Stimulated activated CD4-positive, alpha-beta T cell treated with anti-CD3 and anti-CD28 coated beads, Interleukin-1b, Interleukin-23, amount 100 ng/mL, for 24 hours (primary cell): Measurements from ENCODE around the gene ITPR3.

Experiments used
- DNase-seq, 4 experiments: peaks; one replicate each; pipeline ENCODE4 v3.0.0-alpha.2; 2020; ENCODE audit warnings: low read depth in 4 of 4, low spot score in 1 of 4

The ITPR3 gene

GRCh38 chr6:33711140-33712129 lies 90.3 kb downstream of the ITPR3 start, which contains the start of gene UQCC2:
UQCC2 (minus strand) TSS chr6:33711700; CDS start chr6:33711686, 14 bp downstream.
- peak; percentile 88 to 96 (median 93) for DNase-seq

- DNase-seq: no peak
Observed at GRCh38 chr6:33712914-33713313, 91.8 kb downstream of the ITPR3 start.

DNA sequence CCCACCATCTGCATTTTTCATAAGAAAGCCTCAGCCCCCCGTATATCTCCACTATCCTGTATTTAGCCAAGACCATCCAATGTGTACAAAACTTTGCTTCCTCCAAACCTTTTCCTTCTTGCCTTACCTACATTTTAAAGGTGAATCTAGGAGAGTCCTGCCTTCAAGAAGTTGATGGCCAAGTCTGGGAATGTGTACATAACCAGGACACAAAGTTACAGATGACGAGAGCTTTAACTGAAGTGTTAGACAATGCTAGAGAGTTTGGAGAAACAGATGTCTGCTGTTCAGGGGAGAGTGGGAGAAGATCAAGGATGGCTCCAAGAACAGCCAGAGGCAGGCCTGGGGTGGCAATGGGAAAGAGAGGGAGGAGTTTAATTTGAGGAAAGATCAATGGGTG lies 92.7 kb downstream of the ITPR3 start:
- no peak for DNase-seq

GRCh38 chr6:33714385-33715040 lies 93.4 kb downstream of the ITPR3 start:
- DNase-seq: no peak

DNA sequence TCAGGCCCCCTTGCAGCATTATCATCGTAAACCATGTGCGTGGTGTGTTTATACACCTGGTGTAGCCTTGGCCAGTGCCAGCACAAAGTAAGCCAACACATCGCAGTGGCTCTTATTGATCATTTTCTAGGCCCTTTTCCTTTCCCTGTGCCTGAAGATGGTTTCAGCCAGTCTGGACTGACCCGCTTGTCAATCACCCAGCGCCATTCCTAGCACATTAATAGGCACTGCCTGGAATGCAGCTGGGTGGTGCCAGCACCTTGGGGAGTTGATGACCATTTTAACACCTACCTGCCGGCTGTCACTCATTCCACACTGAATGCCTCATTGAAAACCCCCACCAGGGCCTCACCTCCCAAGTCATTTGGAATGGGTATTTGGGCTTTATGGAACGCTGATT lies 95.3 kb downstream of the ITPR3 start:
- DNase-seq: no peak

DNA sequence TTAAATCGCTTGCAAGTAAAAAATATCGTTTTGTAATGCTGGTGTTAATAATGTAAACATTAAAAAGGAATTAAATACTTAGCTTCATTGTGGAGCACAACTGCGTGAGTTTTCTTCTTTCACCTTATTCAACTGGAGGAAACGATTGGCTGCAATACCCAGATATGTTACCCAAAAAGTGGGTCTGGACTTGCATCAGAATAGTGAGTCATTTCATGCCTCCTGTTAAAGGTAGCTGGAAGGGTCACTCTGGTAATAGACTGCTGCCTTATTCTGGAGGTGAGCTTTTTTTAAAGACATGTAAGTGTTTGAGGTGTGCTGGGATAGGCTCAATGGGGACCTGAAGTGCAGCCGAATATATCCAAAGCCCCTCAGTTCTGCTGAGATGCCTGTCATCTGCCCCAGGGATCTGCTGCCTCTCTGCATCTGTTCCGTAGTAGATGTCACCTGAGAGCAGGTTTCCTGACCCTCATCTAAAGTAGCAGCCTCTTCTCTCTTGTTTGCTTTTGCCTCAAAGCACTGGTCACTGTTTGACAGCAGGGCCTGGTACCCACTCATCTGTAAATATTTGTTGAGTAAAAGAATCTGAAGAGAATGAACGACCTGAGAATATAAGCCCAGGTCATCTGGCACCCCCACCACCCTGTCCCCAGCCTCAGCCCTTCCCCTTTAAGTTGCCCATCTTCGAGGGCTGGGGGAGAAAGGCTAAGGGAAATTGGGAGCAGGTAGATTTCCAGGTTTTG lies 95.9 kb downstream of the ITPR3 start:
- no peak for DNase-seq

- DNase-seq: no peak
Observed at GRCh38 chr6:33717934-33718455, 96.9 kb downstream of the ITPR3 start.

- no peak for DNase-seq
Observed at GRCh38 chr6:33718713-33719112, 97.6 kb downstream of the ITPR3 start.

DNA sequence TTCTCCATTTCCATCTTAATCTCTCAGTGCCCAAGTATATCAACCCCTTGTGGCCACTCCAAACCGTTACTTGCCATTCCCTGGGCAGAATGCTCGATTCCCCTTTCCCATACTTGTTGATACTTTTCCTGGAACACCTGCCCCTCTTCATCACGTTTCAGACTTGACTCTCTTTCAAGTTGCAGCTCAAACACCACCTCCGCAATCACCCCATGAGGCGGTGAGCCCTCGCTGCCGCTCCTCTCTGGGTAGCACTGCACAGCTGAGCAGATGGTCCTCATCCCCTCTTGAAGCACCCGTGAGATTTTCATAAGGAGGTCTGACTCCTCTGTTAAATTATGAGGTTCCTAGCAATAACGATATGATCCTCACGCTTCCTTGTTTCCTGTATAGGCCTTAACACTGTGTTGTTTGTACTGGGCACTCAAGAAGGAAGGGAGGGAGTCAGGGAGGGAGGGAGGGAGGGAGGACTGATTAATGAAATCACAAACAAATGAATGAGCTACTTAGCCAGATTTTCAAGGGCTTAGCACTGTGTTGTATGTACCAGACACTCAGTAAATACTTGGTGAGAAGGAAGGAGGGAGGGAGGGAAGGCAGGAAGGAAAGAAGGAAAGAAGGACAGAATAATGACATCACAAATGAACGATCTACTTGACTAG lies 98.3 kb downstream of the ITPR3 start:
- DNase-seq: no peak

DNA sequence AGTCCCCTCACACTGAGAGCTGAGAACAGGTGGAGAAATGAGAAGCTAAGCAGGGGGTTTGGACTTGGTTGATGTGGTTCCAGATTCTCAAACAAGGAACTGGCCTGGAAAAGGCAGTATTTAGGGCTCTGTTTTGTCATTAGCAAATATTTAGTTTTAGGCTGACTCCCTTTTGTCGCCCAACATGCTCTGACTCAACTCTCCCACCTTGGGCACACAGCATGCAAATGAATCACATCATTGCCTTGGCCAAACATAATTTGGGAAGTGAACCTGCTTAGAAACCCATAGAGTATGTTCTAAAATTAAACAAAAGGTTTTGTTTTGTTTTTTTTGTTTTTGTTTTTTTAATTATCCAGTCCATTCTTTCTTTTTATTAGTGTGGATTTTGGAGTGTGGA lies 99.9 kb downstream of the ITPR3 start:
- DNase-seq: no peak

DNA sequence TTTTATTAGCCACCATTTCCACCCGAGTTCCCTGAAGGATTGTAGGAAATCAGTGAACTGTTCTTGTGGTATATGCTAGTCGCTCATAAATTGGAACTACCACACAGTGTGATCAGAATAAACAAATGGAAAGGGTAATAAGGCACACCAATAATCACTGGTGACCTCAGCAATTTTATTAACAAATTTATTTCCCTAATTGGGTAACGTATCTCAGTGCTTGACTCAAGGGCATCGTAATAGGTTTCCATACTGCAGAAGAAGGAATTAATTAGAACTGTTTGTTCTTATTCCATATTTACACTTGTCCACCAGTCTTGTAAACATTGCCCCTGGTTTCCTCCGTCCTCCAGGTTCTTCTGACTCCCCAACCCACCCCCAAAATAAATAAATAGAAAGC lies 100.4 kb downstream of the ITPR3 start:
- no peak for DNase-seq

DNA sequence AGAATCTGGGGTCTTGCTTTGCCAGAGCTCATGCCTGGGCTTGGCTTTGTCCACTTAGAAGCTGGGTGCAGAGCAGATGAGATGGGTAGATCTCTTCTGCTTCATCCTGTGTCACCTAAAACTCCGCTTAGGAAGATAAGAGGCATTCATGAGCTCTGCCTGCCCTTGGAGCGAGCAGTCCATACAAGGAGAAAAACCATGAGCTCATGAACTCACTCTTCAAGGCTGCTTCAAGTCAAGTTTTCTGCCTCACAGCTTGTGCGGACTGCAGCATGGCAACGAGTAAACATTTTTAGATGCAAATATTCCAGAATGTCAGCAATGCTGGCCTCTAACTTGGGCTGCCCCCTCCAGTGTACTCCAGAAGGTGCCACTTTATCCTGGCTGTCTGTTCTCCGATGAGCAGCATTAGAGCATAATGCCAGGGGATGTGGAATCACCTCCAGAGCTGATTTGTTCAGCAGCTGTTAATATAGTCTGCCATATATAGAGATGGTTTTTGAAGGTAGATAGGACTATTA lies 101.0 kb downstream of the ITPR3 start:
- no peak for DNase-seq

DNA sequence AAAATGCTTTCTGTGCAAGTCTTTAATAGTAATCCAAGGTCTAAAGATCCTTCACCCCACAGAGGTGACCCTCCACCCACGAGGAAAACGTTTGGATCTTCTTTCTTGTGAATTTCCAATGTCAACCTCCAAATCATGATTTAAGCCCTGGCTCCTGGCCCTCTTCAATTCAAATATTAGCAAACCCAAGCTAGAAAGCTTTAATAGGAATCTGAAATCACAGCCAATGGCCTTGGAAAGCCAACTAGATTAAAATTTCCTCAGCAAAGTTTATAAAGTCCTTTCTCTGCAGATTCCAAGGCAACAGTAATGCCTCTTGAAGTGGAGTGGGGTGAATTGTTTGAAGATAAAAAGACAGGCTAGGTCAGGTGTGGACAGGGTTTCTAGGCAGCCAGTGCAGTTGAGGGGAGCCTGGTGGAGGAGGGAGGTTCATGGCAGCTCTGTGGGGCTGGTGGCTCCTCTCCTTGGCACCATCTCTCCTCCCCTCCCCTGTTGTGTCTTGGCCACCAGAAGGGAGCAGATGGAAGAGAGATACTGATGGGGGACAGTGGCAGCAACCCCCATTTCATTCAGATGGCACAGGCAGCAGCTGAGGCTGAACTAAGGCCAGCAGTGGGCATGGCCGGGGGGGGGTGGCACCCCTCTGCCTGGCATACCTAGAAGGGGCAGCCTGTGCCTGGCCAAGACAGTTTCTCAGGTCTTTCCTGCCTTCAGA lies 102.4 kb downstream of the ITPR3 start:
- DNase-seq: no peak

DNA sequence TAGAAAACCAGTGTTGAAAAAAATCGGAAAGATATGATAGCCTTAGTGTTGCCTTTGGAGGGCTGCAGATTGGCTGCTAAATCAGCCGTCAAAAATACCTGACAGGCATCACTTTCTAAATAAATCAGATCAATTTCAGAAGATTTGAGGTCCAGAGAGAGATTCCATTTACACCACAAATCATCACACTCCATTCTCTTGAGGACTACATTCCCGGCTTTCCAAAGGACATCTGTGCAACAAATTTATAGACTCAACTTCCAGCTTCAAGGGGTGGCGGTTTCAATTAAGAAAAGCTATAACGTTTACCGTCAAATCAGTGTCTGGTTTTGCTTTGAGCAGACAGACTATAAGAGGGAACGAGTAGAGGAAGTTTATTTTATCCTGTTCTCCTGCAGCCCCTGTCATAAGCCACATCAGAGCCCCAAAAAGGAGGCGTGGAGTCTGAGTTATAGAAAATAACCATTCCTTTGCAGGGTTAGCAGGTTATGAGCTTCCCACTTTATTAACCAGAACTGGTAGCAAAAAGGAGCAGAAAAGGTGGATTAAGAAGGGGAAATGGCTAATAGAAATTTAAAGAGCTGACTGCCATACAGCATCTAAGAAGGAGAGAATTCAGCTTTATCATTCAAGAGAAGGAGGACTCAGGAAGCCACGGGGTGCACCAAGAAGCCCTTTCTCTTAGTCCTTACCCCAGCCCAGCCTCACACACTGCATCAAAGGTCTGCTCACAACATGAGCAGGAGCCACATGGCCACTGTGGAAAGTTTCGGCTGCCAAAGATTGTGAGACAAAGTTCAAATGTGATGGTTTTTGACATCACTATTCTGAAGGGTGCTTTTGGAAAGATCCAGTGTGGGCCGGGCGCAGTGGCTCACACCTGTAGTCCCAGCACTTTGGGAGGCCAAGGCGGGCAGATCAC lies 103.2 kb downstream of the ITPR3 start:
- DNase-seq: no peak

- no peak for DNase-seq
Observed at GRCh38 chr6:33725222-33725621, 104.1 kb downstream of the ITPR3 start.

GRCh38 chr6:33725891-33726673 lies 105.0 kb downstream of the ITPR3 start:
- no peak for DNase-seq

- DNase-seq: no peak
Observed at GRCh38 chr6:33726696-33727095, 105.6 kb downstream of the ITPR3 start.

DNA sequence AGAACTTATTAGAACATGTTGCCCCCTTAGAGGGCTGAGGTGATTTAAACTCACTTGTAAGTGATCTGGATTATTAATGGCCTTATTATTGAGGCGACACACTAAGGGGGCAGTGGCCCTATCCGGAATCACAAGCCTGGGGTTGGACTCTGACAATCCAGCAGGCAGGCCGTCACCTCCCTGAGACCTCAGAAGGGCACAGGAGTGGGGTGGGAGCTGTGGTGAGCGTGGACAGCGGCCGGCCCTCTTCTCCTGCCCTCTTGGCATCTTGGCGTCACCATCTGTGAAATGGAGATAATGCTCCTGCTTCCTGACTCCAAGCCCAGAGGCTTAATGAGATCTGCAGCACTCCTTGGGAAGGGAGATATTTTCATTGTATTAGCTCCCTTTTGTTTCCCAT lies 106.0 kb downstream of the ITPR3 start:
- no peak for DNase-seq
